Caki2 (cell line): ENCODE measurements around the gene SHROOM1. TPM values are rescaled to one million over a fixed set of nuclear protein-coding genes. Genes with fewer than 3 reads are reported as not detected.

Experiments
- DNase-seq: peaks from one replicate; pipeline ENCODE4 v3.0.0-alpha.2; 2015; ENCODE audit warnings: low read depth
- in situ Hi-C: cut with HindIII; loops from 2 replicates; pipeline ENCODE4 v1.10.0; 2016; ENCODE audit warnings: low sequenced_read_pairs, low pct_unique_long_range_greater_than_20kb, mixed read lengths
- total RNA-seq: library from RNA; depleted of rRNA; stranded (reverse); fragments of >200 nt; shearing (Covaris generic); gene quantifications from 2 replicates; pipeline ENCODE4 v1.2.3, GENCODE V29; 2014; ENCODE audit warnings: low replicate concordance; rRNA removed

SHROOM1 gene, protein sequence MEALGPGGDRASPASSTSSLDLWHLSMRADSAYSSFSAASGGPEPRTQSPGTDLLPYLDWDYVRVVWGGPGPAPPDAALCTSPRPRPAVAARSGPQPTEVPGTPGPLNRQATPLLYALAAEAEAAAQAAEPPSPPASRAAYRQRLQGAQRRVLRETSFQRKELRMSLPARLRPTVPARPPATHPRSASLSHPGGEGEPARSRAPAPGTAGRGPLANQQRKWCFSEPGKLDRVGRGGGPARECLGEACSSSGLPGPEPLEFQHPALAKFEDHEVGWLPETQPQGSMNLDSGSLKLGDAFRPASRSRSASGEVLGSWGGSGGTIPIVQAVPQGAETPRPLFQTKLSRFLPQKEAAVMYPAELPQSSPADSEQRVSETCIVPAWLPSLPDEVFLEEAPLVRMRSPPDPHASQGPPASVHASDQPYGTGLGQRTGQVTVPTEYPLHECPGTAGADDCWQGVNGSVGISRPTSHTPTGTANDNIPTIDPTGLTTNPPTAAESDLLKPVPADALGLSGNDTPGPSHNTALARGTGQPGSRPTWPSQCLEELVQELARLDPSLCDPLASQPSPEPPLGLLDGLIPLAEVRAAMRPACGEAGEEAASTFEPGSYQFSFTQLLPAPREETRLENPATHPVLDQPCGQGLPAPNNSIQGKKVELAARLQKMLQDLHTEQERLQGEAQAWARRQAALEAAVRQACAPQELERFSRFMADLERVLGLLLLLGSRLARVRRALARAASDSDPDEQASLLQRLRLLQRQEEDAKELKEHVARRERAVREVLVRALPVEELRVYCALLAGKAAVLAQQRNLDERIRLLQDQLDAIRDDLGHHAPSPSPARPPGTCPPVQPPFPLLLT
- 8.7 and 11.6 TPM in 2 replicates for total RNA-seq

DNA sequence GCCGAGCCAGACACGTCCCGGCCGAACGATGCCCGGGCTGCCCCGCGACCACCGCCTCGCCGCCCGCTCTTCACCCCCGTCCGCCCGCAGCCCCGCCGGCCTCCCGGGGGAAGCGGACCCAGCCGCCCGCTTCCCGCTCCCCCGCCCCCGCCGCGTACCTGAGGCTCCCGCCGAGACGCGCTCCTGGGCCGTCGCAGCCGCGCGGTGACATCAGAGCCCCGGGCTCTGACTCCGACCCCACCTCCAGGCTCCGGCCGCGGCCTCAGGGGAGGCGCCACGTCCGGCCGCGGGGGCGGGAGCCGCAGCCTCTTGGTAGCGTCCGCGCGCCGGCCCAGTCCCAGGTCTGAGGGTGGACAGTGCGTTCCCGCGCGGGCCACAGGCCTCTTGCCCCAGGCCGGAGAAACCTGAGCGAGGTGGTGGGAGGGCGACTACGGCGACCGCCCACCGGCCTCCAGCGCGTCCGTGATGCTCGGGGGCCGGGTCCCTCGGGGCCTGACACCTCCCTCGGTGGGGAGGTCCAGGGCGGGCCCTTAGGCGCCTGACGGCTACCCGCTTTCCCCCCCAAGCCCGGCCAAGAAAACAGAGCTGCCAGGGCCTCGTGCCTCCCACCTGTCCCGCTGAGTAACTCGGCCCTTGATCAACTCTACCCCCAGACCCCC lies at the start of gene SHROOM1:
Gene SHROOM1, minus strand, starts transcription at position 212 of the 659 bp plus-strand sequence. CDS start 4,507 bp downstream, outside the sequence.
- peak; percentile 74 for DNase-seq
- in situ Hi-C loops: no loop called here

DNA sequence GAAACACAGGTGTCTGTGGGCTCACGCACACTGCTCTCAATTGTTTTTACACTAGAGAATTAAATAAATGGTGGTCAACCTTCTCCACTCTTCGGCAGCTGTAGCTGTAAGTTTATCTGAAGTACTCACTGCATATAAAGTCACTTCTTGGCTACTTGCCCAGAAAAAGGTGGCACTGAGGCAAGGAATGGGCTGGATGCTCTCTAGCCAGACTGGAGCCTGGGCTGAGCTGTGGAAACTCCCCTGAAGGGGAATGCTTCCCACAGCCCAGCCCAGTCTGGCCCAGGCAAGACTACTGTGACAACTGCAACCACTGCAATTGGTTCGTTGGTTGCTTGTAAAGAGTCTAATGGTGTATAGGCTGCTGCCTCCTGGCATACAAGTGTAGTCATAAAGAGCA lies 47.5 kb upstream of the SHROOM1 start:
- DNase-seq: peak; percentile 85
- in situ Hi-C loops: no loop called here

DNA sequence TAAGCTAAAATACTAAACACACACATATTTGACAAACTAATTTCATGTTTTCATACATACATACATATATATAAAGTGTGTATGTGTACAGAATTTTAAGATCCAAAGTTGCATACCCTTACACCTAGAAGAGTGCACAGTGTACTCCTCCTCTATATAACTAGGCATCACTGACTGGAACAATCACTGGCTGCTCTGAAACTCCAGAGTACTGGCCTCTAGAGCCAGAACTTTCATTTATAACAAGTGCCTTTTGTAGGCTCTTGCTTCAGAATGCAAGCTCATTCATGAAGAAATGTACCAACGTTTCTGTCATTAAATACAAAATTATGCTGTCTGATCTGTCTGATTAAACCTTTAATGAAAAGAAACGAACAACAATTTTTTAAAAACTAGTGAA lies 47.0 kb upstream of the SHROOM1 start:
- in situ Hi-C loops: no loop called here
- DNase-seq: no peak

- DNase-seq: no peak
- in situ Hi-C loops: no loop called here
Measured at GRCh38 chr5:132876020-132876759, 45.7 kb upstream of the SHROOM1 start.

DNA sequence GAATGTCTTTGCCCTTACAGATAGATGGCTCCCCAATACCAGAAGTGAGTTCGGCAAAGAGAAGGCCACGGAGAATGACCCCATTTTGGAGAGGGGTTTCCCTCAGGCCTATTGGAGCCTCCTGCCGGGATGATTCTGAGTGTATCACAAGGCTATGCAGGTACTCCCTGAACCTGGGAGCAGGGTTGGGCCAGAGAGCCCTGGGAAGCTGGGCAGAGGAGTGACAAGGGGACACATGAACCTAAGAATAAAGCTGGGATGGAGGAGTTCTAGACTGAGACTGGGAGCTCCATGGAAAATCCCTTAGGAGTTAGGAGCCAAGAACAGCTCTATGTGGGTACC lies 43.5 kb upstream of the SHROOM1 start:
- no peak for DNase-seq
- in situ Hi-C loops: no loop called here

DNA sequence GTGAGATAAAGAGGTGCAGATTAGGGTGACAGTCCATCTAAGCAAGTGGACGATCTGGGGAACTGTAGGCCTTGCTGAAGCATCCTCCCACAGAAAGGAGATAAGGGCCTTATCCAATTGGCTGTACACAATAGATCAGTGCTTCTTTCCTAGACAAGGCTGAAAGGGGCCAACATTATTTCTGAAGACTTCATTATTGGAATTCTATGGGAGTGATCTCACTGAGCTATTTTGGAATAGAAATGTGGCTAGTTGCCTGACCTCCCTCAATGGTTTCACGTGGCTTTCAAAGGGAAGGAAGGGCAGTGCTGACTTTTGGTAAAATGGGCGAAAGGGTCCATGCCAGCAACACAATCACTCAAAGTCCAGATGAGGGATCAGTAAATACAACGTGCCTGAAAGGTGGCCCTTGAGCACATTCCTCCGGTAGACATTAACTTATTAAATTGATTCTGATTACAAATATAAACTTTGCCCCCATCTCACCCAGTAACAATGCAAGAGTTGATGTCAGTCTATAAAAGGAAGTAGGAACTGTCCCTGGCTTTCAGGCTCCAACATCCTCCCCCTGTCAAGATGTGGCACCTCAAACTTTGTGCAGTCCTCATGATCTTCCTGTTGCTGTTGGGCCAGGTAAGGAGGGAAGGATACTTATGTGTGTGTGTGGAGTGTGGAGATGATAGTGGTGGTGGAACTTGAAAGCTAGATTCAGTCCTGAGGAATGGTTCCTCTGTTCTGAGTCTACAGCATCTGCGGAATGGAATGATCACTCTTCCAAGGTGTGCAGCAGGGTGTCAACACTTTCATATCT lies 42.9 kb upstream of the SHROOM1 start, which contains the start of gene LEAP2:
Gene LEAP2, plus strand, starts transcription at position 550 of the 811 bp plus-strand sequence. Its CDS starts 27 bp downstream, at position 577.
- in situ Hi-C loops: no loop called here
- peak; percentile 31 for DNase-seq

DNA sequence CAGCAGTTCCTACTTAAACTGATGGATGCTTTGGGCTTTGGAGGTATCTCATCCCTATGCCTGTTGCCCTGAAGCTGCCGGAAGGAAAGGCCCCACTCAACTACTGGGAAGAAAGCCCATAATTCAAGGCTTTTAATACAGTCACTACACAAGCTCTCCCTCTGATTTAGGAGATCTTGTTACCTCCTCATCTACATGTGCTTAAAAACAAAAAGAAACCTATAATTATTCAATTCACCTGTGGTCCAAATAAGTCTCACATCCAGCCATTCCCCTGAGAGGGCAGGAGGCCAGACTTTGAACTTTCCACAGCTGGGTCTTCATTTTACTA lies 42.3 kb upstream of the SHROOM1 start:
- no peak for DNase-seq
- in situ Hi-C loops: no loop called here

DNA sequence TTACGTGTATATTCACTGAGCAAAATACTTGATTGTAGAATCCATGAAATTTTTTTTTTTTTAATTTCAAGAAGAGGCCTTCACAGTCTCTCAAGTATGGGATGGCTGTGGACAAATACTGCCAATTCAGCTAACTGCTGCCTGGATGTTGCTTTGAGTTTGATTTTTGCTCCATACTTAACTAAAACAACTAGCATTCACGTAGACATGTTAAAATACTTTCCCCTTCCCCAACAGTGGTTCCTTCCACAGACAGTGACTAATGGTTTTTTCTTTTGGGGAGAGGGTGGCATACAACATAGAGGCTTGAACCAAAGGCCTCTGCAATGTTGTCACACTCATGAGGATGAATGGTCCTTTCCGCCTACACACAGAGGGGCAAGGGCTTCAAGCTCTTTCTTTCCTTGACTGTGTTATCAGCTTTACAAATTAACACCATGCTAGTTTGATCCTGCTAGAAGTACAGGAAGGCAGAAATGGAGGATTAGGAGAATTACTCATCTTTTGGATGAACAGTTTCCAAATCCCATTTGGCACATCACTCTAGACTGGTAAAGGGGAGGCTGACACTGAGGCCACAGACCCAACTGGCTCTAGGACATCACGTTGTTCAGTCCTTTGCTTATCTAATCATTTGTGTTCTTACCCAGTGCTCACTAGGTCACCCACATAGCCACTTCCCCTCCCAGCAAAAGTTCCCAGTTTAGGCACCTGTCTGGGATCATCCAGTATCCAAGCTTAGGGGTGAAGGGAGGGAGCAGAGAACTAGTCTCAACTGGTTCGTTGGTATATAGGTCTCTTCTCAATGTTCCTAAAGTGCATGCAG lies 41.2 kb upstream of the SHROOM1 start:
- no peak for DNase-seq
- in situ Hi-C loops: no loop called here

- in situ Hi-C loops: no loop called here
Measured at GRCh38 chr5:132870801-132871200, 40.4 kb upstream of the SHROOM1 start.

GRCh38 chr5:132868754-132869153 lies 38.3 kb upstream of the SHROOM1 start:
- in situ Hi-C loops: no loop called here
- no peak for DNase-seq

More at GRCh38 chr5:132870801-132871200, 40.4 kb upstream of the SHROOM1 start:
- DNase-seq: no peak

GRCh38 chr5:132867046-132867451 lies 36.6 kb upstream of the SHROOM1 start:
- DNase-seq: no peak
- in situ Hi-C loops: no loop called here

GRCh38 chr5:132866342-132867045 lies 36.0 kb upstream of the SHROOM1 start, which contains the start of the genes GDF9 and UQCRQ:
GDF9 (minus strand) TSS chr5:132866469; CDS start chr5:132864533, 1,936 bp downstream.
UQCRQ (plus strand) TSS chr5:132866642; CDS start chr5:132866882, 240 bp downstream.
- in situ Hi-C loops: no loop called here
- DNase-seq: peak; percentile 96

- in situ Hi-C loops: no loop called here
- DNase-seq: no peak
Measured at GRCh38 chr5:132865668-132866341, 35.4 kb upstream of the SHROOM1 start.

GRCh38 chr5:132860742-132861141 lies 30.3 kb upstream of the SHROOM1 start:
- in situ Hi-C loops: no loop called here
- DNase-seq: no peak

- DNase-seq: no peak
- in situ Hi-C loops: no loop called here
Measured at GRCh38 chr5:132859889-132860437, 29.5 kb upstream of the SHROOM1 start.
